HepG2 (cell line): Measurements from ENCODE around the gene CYP11A1. TPM values are rescaled to one million over a fixed set of nuclear protein-coding genes. Genes with fewer than 3 reads are reported as not detected.

Experiments used
- FOXC1 ChIP-seq: sonication (generic); formaldehyde crosslinking; IDR thresholded peaks from 2 replicates; pipeline ENCODE4 v1.8.0; 2022; ENCODE audit warnings: mild to moderate bottlenecking, missing genetic modification reagents, borderline replicate concordance
- KDM3A ChIP-seq: IDR thresholded peaks from 2 replicates; pipeline ENCODE4 v1.6.1; 2018; ENCODE audit warnings: low read depth, missing compliant biosample characterization
- NCOA1 ChIP-seq: sonication (generic); formaldehyde crosslinking; IDR thresholded peaks from 2 replicates; pipeline ENCODE4 v1.9.0; 2021; ENCODE audit warnings: missing genetic modification reagents
- PLRG1 ChIP-seq: fragments of 450-650 bp; conservative IDR thresholded peaks from 2 replicates; pipeline ENCODE4 v1.6.1; 2016
- RFX3 ChIP-seq: IDR thresholded peaks from 2 replicates; pipeline ENCODE4 v1.6.1; 2016; ENCODE audit warnings: missing biosample characterization, missing genetic modification reagents
- RFX5 ChIP-seq: IDR thresholded peaks from 2 replicates; pipeline ENCODE4 v1.6.1; 2011; ENCODE audit warnings: low read depth, low read length, improper control_type of control experiment
- RFXAP ChIP-seq: sonication (generic); formaldehyde crosslinking; IDR thresholded peaks from 2 replicates; pipeline ENCODE4 v1.4.0; 2020; ENCODE audit warnings: missing genetic modification reagents, borderline replicate concordance
- RXRB ChIP-seq: IDR thresholded peaks from 2 replicates; pipeline ENCODE4 v1.6.1; 2016; ENCODE audit warnings: borderline replicate concordance, missing genetic modification reagents, missing compliant biosample characterization
- SP4 ChIP-seq: sonication (generic); formaldehyde crosslinking; IDR thresholded peaks from 2 replicates; pipeline ENCODE4 v1.8.1; 2023; ENCODE audit warnings: mild to moderate bottlenecking, missing genetic modification reagents
- STAT5B ChIP-seq: sonication (generic); formaldehyde crosslinking; IDR thresholded peaks from 2 replicates; pipeline ENCODE4 v1.4.0; 2020; ENCODE audit warnings: missing genetic modification reagents
- TBX2 ChIP-seq: sonication (generic); formaldehyde crosslinking; IDR thresholded peaks from 2 replicates; pipeline ENCODE4 v1.5.0; 2020; ENCODE audit warnings: missing genetic modification reagents, mild to moderate bottlenecking, borderline replicate concordance
- TBX3 ChIP-seq: fragments of 450-650 bp; IDR thresholded peaks from 2 replicates; pipeline ENCODE4 v1.6.1; 2017; ENCODE audit warnings: antibody characterized with exemption, mild to moderate bottlenecking, inconsistent platforms, borderline replicate concordance
- ZNF30 ChIP-seq: sonication (generic); formaldehyde crosslinking; IDR thresholded peaks from 2 replicates; pipeline ENCODE4 v1.5.0; 2020; ENCODE audit warnings: mild to moderate bottlenecking, missing genetic modification reagents
- ZNF687 ChIP-seq: sonication (generic); formaldehyde crosslinking; IDR thresholded peaks from 2 replicates; pipeline ENCODE4 v1.5.1; 2020; ENCODE audit warnings: mild to moderate bottlenecking, missing genetic modification reagents, moderate library complexity
- ZNF768 ChIP-seq: sonication (generic); formaldehyde crosslinking; IDR thresholded peaks from 2 replicates; pipeline ENCODE4 v1.4.0; 2020; ENCODE audit warnings: missing genetic modification reagents
- ZSCAN31 ChIP-seq: sonication (generic); formaldehyde crosslinking; IDR thresholded peaks from 2 replicates; pipeline ENCODE4 v1.5.0; 2020; ENCODE audit warnings: low read depth, mild to moderate bottlenecking, missing genetic modification reagents
- polyA plus RNA-seq, 8 experiments: library from polyadenylated mRNA; depleted of rRNA in 3 of 8; stranded (reverse) in 7 of 8; unstranded in 1 of 8; fragments of >200 nt; fragmentation: Illumina TruSeq in 4 of 8; extraction: Trizol in 4 of 8; gene quantifications; 2 replicates each; pipeline versions ENCODE4 v1.2.1 to v1.2.3, GENCODE V29; 2011 to 2016; ENCODE audit warnings: low read depth in 4 of 8, missing spikeins in 1 of 8, mixed read lengths in 1 of 8; ENCODE audit not compliant: insufficient read depth in 1 of 8
- total RNA-seq, 5 experiments: library from RNA; depleted of rRNA; stranded (reverse); fragments of >200 nt; fragmentation: Illumina TruSeq; extraction: Trizol; gene quantifications; 2 replicates each; pipeline ENCODE4 v1.2.3, GENCODE V29; 2016; ENCODE audit warnings: low read depth in 1 of 5
- TF ChIP-seq, protein P1 (sequence below): sonication (generic); formaldehyde crosslinking; IDR thresholded peaks from 2 replicates; pipeline ENCODE4 v1.8.0; 2022; ENCODE audit warnings: mild to moderate bottlenecking, missing genetic modification reagents, borderline replicate concordance
- TF ChIP-seq, protein P2 (sequence below): sonication (generic); formaldehyde crosslinking; IDR thresholded peaks from 2 replicates; pipeline ENCODE4 v1.5.0; 2020; ENCODE audit warnings: mild to moderate bottlenecking, missing genetic modification reagents
- TF ChIP-seq, protein P3 (sequence below): sonication (generic); formaldehyde crosslinking; IDR thresholded peaks from 2 replicates; pipeline ENCODE4 v1.4.0; 2020; ENCODE audit warnings: missing genetic modification reagents
- TF ChIP-seq, protein P4 (sequence below): sonication (generic); formaldehyde crosslinking; IDR thresholded peaks from 2 replicates; pipeline ENCODE4 v1.4.0; 2020; ENCODE audit warnings: missing genetic modification reagents

Gene CYP11A1
- total and polyA plus RNA-seq, 2 of the 13 experiments (the other 11 are each of a cell fraction or from before 2014, with no cell fraction given), result 0.66 to 0.92 TPM

GRCh38 chr15:74373731-74374647 is 6.5 kb upstream of the CYP11A1 start (continued):
- TF ChIP-seq, protein P1, sequence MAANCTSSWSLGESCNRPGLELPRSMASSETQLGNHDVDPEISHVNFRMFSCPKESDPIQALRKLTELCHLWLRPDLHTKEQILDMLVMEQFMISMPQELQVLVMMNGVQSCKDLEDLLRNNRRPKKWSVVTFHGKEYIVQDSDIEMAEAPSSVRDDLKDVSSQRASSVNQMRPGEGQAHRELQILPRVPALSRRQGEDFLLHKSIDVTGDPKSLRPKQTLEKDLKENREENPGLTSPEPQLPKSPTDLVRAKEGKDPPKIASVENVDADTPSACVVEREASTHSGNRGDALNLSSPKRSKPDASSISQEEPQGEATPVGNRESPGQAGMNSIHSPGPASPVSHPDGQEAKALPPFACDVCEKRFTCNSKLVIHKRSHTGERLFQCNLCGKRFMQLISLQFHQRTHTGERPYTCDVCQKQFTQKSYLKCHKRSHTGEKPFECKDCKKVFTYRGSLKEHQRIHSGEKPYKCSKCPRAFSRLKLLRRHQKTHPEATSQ (CRISPR knock-in tag), result 0 out of 2 replicates have a peak, but pooled peaks have one; percentile 22
- TF ChIP-seq RFX3, result no peak
- no peak for TF ChIP-seq PLRG1
- peak; percentile 81; the same call in 1 of the 2 replicates for TF ChIP-seq RFX5
- 0 out of 2 replicates have a peak, but pooled peaks have one; percentile 57 for TF ChIP-seq ZNF30 (CRISPR knock-in tag)
- peak; percentile 22 for TF ChIP-seq TBX2 (CRISPR knock-in tag)
- 0 out of 2 replicates have a peak, but pooled peaks have one; percentile 46 for TF ChIP-seq NCOA1 (CRISPR knock-in tag)
- TF ChIP-seq ZNF768 (CRISPR knock-in tag), result peak; percentile 37; the same call in 1 of the 2 replicates
- no peak for TF ChIP-seq STAT5B (CRISPR knock-in tag)
- TF ChIP-seq, protein P2, sequence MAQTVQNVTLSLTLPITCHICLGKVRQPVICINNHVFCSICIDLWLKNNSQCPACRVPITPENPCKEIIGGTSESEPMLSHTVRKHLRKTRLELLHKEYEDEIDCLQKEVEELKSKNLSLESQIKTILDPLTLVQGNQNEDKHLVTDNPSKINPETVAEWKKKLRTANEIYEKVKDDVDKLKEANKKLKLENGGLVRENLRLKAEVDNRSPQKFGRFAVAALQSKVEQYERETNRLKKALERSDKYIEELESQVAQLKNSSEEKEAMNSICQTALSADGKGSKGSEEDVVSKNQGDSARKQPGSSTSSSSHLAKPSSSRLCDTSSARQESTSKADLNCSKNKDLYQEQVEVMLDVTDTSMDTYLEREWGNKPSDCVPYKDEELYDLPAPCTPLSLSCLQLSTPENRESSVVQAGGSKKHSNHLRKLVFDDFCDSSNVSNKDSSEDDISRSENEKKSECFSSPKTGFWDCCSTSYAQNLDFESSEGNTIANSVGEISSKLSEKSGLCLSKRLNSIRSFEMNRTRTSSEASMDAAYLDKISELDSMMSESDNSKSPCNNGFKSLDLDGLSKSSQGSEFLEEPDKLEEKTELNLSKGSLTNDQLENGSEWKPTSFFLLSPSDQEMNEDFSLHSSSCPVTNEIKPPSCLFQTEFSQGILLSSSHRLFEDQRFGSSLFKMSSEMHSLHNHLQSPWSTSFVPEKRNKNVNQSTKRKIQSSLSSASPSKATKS (CRISPR knock-in tag), result no peak
- TF ChIP-seq ZNF687 (CRISPR knock-in tag), result peak; percentile 84
- TF ChIP-seq, protein P3, sequence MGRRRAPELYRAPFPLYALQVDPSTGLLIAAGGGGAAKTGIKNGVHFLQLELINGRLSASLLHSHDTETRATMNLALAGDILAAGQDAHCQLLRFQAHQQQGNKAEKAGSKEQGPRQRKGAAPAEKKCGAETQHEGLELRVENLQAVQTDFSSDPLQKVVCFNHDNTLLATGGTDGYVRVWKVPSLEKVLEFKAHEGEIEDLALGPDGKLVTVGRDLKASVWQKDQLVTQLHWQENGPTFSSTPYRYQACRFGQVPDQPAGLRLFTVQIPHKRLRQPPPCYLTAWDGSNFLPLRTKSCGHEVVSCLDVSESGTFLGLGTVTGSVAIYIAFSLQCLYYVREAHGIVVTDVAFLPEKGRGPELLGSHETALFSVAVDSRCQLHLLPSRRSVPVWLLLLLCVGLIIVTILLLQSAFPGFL, result no peak
- TF ChIP-seq KDM3A (CRISPR knock-in tag), result peak; percentile 90
- TF ChIP-seq TBX3, result no peak
- no peak for TF ChIP-seq ZSCAN31 (CRISPR knock-in tag)
- TF ChIP-seq, protein P4, sequence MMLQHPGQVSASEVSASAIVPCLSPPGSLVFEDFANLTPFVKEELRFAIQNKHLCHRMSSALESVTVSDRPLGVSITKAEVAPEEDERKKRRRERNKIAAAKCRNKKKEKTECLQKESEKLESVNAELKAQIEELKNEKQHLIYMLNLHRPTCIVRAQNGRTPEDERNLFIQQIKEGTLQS (CRISPR knock-in tag), result 0 out of 2 replicates have a peak, but pooled peaks have one; percentile 7
- TF ChIP-seq FOXC1 (CRISPR knock-in tag), result peak; percentile 82
- TF ChIP-seq SP4 (CRISPR knock-in tag), result peak; percentile 78
- TF ChIP-seq RXRB (CRISPR knock-in tag), result peak; percentile 39
- TF ChIP-seq RFXAP (CRISPR knock-in tag), result peak; percentile 96
